Activated T-helper 1 cell treated with Interleukin-2 at 50 U/mL for 16 hours (primary cell): ENCODE results near the gene COL16A1.
"Not testable (repeated sequence)": the region's sequence is repeated elsewhere in the genome, so short reads cannot be mapped to it uniquely, and the experiment has no call there.

Source experiments
- DNase-seq: peaks from one replicate; pipeline ENCODE4 v3.0.0-alpha.2; 2020; ENCODE audit warnings: low read depth

The COL16A1 gene

DNA sequence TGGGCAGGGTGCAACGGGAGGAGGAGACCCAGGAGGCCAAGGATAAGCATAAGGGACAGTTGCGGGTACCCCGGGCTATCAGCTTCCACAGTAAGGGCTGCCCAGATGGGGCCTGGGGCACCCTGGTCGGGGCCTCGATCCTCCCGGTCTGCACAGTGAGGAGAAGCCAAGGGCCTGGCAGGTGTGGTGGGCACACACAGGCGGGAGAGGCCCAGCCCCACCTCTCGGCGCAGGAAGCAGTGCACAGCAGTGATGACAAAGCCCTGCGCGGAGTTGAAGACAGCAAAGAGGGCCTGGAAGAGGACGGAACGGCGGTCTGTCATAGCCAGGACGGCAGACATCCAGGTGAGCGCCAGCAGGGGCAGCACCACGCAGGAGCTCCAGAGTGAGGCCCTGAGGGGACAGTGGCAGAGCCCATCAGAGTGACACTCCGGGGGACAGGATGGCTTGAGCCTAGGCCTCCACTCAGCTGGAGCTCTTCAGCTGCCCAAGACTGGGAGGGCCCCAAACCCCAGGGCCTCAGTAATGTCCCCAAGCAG lies 29.0 kb upstream of the COL16A1 start:
- no peak for DNase-seq

GRCh38 chr1:31732343-31732742 lies 28.5 kb upstream of the COL16A1 start:
- DNase-seq = no peak

DNA sequence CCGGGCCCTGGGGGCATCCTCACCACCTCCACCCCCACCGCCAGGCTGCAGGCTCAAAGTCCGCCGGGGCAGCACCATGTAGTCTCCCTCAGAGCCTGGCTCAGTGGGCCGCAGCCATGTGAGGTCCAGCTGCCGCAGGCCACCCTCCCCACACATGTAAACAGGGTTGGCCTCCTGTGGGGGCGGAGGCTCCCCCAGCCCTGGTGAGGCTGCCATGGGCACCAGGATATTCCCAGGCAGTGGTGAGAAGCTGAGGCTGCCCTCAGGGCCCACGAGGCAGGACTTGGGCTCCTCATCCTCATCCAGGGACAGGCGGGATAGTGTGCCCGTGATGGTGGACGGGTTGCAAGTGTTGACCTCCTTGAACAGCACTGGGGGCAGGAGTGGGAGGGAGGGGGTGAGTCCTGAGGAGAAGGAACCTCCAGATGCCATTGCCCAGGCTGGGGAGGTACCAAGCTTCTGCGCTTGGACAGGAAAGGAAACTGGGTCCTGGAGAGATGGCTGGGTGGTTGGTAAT lies 27.3 kb upstream of the COL16A1 start:
- no peak for DNase-seq

DNA sequence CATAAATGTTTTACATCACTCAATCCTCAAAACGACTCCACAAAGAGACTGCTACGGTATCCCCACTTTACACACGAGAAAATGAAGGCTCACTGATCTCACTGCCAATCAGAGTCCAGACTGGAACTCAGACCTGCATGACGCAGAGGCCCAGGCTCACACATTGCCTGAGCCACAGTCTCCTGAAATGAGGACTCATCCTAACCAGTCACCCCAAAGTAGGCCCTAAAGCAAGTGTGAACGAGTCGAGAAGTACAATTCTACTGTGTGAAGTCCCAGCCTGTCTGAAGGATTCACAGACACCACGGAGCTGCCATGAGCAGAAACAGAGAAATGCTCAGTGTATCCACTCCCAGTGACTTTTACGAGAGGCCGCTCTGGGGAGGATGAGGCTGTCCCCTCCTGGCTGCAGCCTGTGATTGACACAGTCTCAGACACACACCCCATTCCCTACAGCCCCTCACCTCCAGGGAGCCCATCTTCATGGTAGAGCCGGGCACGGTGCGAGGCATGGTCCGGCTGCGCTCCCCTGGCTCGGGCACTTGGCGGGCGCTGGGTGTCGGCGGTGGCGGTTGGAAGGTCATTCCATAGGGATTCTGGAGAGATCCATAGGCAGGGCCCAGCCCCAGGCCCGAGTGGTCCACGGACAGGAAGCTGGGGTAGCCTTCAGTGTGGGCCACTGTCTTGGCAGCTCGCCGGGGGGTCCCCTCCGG lies 26.7 kb upstream of the COL16A1 start:
- no peak for DNase-seq

DNA sequence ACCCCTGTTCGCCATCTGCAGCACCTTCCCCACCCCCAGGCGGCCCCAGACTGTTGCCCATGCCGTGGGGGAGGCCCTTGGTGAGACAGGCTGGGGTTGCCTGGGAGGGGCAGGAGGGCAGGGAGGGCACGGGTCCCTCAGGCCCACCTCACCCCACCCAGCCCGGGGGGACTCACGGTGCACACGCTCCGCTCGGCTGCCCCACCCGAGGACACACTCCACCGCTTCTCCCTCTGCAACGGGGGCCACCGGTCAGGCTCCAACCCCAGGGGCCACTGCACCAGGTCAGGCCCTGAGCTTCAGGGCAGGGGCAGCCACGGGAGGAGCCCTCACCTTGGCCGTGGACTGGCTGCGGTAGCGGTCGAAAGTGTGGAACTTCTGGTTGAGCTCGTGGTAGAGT lies 24.0 kb upstream of the COL16A1 start:
- no peak for DNase-seq

GRCh38 chr1:31727195-31727594 lies 23.4 kb upstream of the COL16A1 start:
- no peak for DNase-seq

- no peak for DNase-seq
Observed at GRCh38 chr1:31726715-31727114, 22.9 kb upstream of the COL16A1 start.

DNA sequence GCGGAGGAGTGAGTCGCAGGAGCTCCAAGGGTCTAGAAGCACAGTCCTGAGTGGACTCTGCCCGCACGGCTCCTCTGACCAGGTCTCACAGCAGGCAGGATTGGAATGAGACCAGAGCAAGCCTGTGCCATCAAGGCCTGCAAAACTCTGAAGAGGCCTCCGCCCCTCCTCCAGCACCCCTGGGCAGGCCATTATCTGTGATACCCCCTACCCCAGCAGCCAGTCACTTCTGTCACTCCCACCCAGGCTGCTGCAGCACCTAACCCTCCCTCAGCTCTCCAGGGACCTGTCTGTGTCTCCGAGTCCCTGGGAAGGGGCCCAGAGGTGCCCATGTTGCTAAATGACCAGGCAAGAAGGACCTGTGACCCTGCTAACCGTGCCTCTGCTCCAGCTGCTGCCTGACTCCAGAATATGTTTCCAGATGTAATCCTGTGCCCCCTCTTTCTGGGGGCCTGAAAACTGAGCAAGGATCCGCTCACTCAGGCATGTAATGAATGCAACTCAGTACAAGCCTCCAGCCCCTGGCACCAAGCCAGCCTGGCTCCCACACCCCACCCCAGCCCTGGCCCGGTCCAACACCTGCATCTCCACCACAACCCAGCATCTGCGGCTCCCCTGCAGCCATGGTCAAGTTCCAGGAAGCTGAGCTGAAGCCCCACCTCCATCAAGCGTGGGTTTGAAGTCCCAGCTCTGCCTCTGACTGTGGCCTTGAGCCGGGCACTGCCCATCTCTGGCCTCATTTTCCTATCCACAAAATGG lies 22.1 kb upstream of the COL16A1 start:
- DNase-seq = no peak

- DNase-seq = no peak
Observed at GRCh38 chr1:31725134-31725533, 21.3 kb upstream of the COL16A1 start.

GRCh38 chr1:31723828-31724359 lies 20.1 kb upstream of the COL16A1 start:
- DNase-seq = no peak

DNA sequence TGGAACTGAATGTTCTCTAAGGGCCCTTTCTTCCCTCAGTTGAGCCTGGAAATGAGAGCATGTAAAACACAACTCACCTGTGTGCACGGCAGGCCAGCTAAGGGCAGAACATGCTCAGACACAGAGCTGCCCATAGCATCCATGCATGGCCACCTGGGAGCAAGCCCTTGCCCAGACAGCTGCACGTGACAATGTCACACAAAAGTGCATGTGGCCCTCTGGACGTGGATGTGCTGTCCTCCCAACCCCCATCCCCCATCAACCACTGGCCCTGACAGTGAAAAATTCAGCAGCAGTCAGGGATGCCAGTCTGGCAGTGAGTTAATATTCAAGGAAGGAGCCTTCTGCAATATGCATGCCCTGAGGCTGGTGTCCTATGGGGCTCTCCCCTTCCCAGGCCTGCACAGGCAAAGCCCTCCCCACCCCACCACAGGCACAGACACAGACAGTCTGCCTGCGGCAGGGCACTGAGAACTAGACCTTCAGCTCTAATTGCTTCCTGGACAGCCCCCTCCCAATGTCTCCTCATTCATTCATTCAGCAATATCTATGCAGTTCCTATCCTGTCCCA lies 14.6 kb upstream of the COL16A1 start:
- DNase-seq = no peak

- no peak for DNase-seq
Observed at GRCh38 chr1:31717341-31717740, 13.5 kb upstream of the COL16A1 start.

- no peak for DNase-seq
Observed at GRCh38 chr1:31715873-31716220, 12.0 kb upstream of the COL16A1 start.

- DNase-seq = no peak
Observed at GRCh38 chr1:31715087-31715872, 11.5 kb upstream of the COL16A1 start.

- DNase-seq = no peak
Observed at GRCh38 chr1:31714442-31715086, 10.7 kb upstream of the COL16A1 start.

GRCh38 chr1:31712630-31713029 lies 8.8 kb upstream of the COL16A1 start:
- no peak for DNase-seq

GRCh38 chr1:31712068-31712467 lies 8.3 kb upstream of the COL16A1 start:
- no peak for DNase-seq

DNA sequence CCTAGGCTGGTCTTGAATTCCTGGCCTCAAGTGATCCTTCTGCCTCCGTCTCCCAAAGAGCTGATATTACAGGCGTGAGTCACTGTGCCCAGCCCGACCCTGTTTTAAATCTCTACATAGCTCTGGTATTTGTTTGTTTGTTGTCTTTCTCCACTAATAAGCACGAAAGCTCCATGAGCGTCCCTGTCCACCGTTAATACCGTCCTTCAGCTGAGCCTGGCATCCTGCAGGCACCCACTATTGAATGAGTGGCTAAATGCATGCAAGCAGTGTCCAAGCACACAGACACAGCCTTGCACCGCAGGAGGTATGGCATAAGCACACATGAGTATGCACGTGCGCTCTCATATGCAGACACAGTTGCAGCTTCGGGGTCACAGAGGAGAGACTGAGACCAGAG lies 4.5 kb upstream of the COL16A1 start:
- no peak for DNase-seq

GRCh38 chr1:31707711-31708110 lies 3.9 kb upstream of the COL16A1 start:
- DNase-seq = no peak

DNA sequence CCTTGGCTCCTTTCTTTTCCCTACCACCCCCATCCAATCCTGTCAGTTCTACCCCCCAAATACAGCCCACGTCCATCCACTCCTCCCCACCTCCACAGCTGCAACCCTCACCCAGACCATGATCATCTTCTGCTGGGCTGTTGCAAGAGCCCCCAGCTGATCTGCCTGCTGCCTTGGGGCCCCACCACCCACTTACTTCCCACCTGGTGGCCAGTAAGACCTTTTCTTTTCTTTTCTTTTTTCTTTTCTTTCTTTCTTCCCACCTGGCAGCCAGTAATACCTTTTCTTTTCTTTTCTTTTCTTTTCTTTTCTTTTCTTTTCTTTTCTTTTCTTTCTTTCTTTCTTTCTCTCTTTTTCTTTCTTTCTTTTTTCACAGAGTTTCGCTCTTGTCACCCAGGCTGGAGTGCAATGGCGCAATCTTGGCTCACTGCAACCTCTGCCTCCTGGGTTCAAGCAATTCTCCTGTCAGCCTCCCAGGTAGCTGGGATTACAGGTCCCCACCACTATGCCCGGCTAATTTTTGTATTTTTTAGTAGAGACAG lies 3.3 kb upstream of the COL16A1 start:
- DNase-seq = not testable (repeated sequence)
